IMR-90 (cell line): ENCODE results near the gene TRIM66. TPM values are rescaled to one million over a fixed set of nuclear protein-coding genes. Genes with fewer than 3 reads are reported as not detected.

Experiments
- ATAC-seq: fragments of 200-7000 bp; cut with Tn5 transposase; 2 replicates; pipeline ENCODE4 v1.9.1; 2020; ENCODE audit warnings: low read depth, mild to moderate bottlenecking, moderate library complexity
- BruUV-seq: library from RNA; stranded (reverse); fragments of 400-500 nt; replicated peaks from 2 replicates; lab custom pipeline; 2021; lab: Mats Ljungman, UMichigan
- CTCF ChIA-PET: fragments of 300-600 bp; formaldehyde crosslinking; extraction: SDS; loops from one replicate; lab custom pipeline; 2021; ENCODE audit warnings: antibody characterized with exemption; lab: Yijun Ruan, JAX
- POLR2A ChIA-PET: fragments of 300-600 bp; sonication (Branson Sonifier 250); formaldehyde crosslinking; loops from one replicate; lab custom pipeline; 2022; ENCODE audit warnings: antibody characterized with exemption; ENCODE audit not compliant: unreplicated experiment; lab: Charles Lee
- DNase-seq: peaks from one replicate; pipeline ENCODE4 v3.0.0; 2013
- H2AFZ ChIP-seq: replicated peaks from 2 replicates; pipeline ENCODE3; 2013; ENCODE audit warnings: low read length, mild to moderate bottlenecking; ENCODE audit not compliant: poor library complexity
- H2AK5ac ChIP-seq: 2 replicates; pipeline ENCODE4 v1.6.1; 2013; ENCODE audit warnings: low read depth, low read length, inconsistent platforms
- H2AK9ac ChIP-seq: replicated peaks from 2 replicates; pipeline ENCODE3; 2013; ENCODE audit warnings: mild to moderate bottlenecking, low read depth, low read length, moderate library complexity; ENCODE audit not compliant: poor library complexity
- H2BK120ac ChIP-seq: 2 replicates; pipeline ENCODE4 v1.6.1; 2013; ENCODE audit warnings: low read depth, low read length, inconsistent platforms
- H2BK15ac ChIP-seq: 3 replicates; pipeline ENCODE4 v1.6.1; 2013; ENCODE audit warnings: low read depth, low read length, inconsistent platforms
- H2BK20ac ChIP-seq: 2 replicates; pipeline ENCODE4 v1.6.1; 2013; ENCODE audit warnings: low read depth, mild to moderate bottlenecking, inconsistent platforms, low read length, moderate library complexity
- H2BK5ac ChIP-seq: 2 replicates; pipeline ENCODE4 v1.6.1; 2013; ENCODE audit warnings: mild to moderate bottlenecking, low read depth, low read length, inconsistent platforms; ENCODE audit not compliant: poor library complexity, severe bottlenecking
- H3K14ac ChIP-seq: replicated peaks from 2 replicates; pipeline ENCODE4 v1.6.1; 2013; ENCODE audit warnings: low read depth, low read length, inconsistent platforms
- H3K18ac ChIP-seq: 2 replicates; pipeline ENCODE4 v1.6.1; 2013; ENCODE audit warnings: low read depth, low read length, control low read depth
- H3K23ac ChIP-seq: 2 replicates; pipeline ENCODE4 v1.6.1; 2013; ENCODE audit warnings: low read depth, low read length, inconsistent platforms
- H3K27ac ChIP-seq: 2 replicates; pipeline ENCODE4 v1.5.1; 2013; ENCODE audit warnings: mild to moderate bottlenecking, control low read depth, low read length; ENCODE audit not compliant: insufficient read depth
- H3K27me3 ChIP-seq: 2 replicates; pipeline ENCODE4 v1.6.1; 2013; ENCODE audit warnings: low read length; ENCODE audit not compliant: control insufficient read depth, insufficient read depth
- H3K36me3 ChIP-seq: 2 replicates; pipeline ENCODE4 v1.6.1; 2013; ENCODE audit warnings: low read length, mixed read lengths; ENCODE audit not compliant: control insufficient read depth, insufficient read depth
- H3K4ac ChIP-seq: 2 replicates; pipeline ENCODE4 v1.6.1; 2013; ENCODE audit warnings: low read depth, low read length, inconsistent platforms
- H3K4me1 ChIP-seq: 2 replicates; pipeline ENCODE4 v1.6.1; 2013; ENCODE audit warnings: low read length, mixed read lengths; ENCODE audit not compliant: control insufficient read depth, insufficient read depth
- H3K4me2 ChIP-seq: 2 replicates; pipeline ENCODE4 v1.6.1; 2013; ENCODE audit warnings: low read depth, mild to moderate bottlenecking, control low read depth, low read length, moderate library complexity
- H3K4me3 ChIP-seq: 2 replicates; pipeline ENCODE4 v1.5.1; 2013; ENCODE audit warnings: low read depth, mild to moderate bottlenecking, control low read depth, low read length, moderate library complexity; ENCODE audit not compliant: insufficient read depth
- H3K56ac ChIP-seq: 2 replicates; pipeline ENCODE4 v1.6.1; 2013; ENCODE audit warnings: low read length, inconsistent platforms; ENCODE audit not compliant: insufficient read depth; ENCODE audit errors: extremely low read depth
- H3K79me1 ChIP-seq, 2 experiments: 2 replicates each; pipeline ENCODE4 v1.6.1; 2013; ENCODE audit warnings: low read length in 2 of 2, inconsistent platforms in 1 of 2, low read depth in 1 of 2
- H3K9ac ChIP-seq: 2 replicates; pipeline ENCODE4 v1.6.1; 2013; ENCODE audit warnings: low read depth, low read length, control low read depth
- H3K9me1 ChIP-seq: 2 replicates; pipeline ENCODE4 v1.6.1; 2013; ENCODE audit warnings: low read length, inconsistent platforms; ENCODE audit not compliant: insufficient read depth
- H3K9me3 ChIP-seq: 2 replicates; pipeline ENCODE4 v1.6.1; 2013; ENCODE audit warnings: low read length; ENCODE audit not compliant: control insufficient read depth, insufficient read depth
- H4K20me1 ChIP-seq: 2 replicates; pipeline ENCODE4 v1.6.1; 2013; ENCODE audit warnings: low read length, inconsistent platforms; ENCODE audit not compliant: insufficient read depth
- H4K5ac ChIP-seq: 2 replicates; pipeline ENCODE4 v1.6.1; 2013; ENCODE audit warnings: mild to moderate bottlenecking, low read depth, low read length, control low read depth
- H4K8ac ChIP-seq, 2 experiments: 2 replicates each; pipeline ENCODE4 v1.6.1; 2013; ENCODE audit warnings: low read depth in 2 of 2, low read length in 2 of 2, control low read depth in 1 of 2, inconsistent platforms in 1 of 2
- H4K91ac ChIP-seq: 2 replicates; pipeline ENCODE4 v1.6.1; 2013; ENCODE audit warnings: low read depth, low read length, inconsistent platforms; ENCODE audit not compliant: insufficient read depth
- BHLHE40 ChIP-seq: fragments of 150-350 bp; IDR thresholded peaks from 2 replicates; pipeline ENCODE4 v1.6.1; 2016; ENCODE audit warnings: mild to moderate bottlenecking, low read depth, low read length
- CEBPB ChIP-seq: IDR thresholded peaks from 2 replicates; pipeline ENCODE4 v1.6.1; 2012; ENCODE audit warnings: low read depth, low read length, improper control_type of control experiment
- CHD1 ChIP-seq: IDR thresholded peaks from 2 replicates; pipeline ENCODE4 v1.6.1; 2012; ENCODE audit warnings: low read depth, low read length, improper control_type of control experiment
- FOS ChIP-seq: fragments of 150-350 bp; IDR thresholded peaks from 2 replicates; pipeline ENCODE4 v1.6.1; 2016; ENCODE audit warnings: low read depth, low read length
- MAFK ChIP-seq: IDR thresholded peaks from 2 replicates; pipeline ENCODE4 v1.6.1; 2012; ENCODE audit warnings: low read depth, low read length, improper control_type of control experiment
- NFE2L2 ChIP-seq: fragments of 150-350 bp; IDR thresholded peaks from 2 replicates; pipeline ENCODE4 v1.6.1; 2016; ENCODE audit warnings: low read depth, mild to moderate bottlenecking, low read length
- WGBS, 2 experiments: methylation state at CpG; one replicate each; pipeline versions ENCODE4 v1.1.5 to v1.1.7; 2013; ENCODE audit warnings: missing lambda C conversion rate in 2 of 2; ENCODE audit not compliant: insufficient read length in 1 of 2; ENCODE audit errors: extremely low coverage in 2 of 2; 5-methylcytosine and 5-hydroxymethylcytosine counted together
- dilution Hi-C: fragments of 300-500 bp; cut with HindIII; formaldehyde crosslinking; loops from one replicate; pipeline ENCODE4 v1.14.3; 2018; ENCODE audit warnings: low sequenced_read_pairs; ENCODE audit not compliant: unreplicated experiment
- in situ Hi-C: fragments of 300-500 bp; cut with MboI; formaldehyde crosslinking; loops from 3 replicates; pipeline ENCODE4 v1.14.3; 2019; ENCODE audit warnings: low sequenced_read_pairs, inconsistent platforms, mixed read lengths
- intact Hi-C: fragments of 100-400 bp; cut with micrococcal nuclease; formaldehyde crosslinking; loops from 2 replicates; pipeline ENCODE4 v1.10.0; 2022
- polyA plus RNA-seq, 3 experiments: library from polyadenylated mRNA; depleted of rRNA; stranded (reverse); fragments of >200 nt; gene quantifications; 2 replicates each; pipeline ENCODE4 v1.2.3, GENCODE V29; 2012; ENCODE audit warnings: low replicate concordance in 1 of 3
- total RNA-seq: library from RNA; depleted of rRNA; stranded (reverse); fragments of >200 nt; gene quantifications from 2 replicates; pipeline ENCODE4 v1.2.3, GENCODE V29; 2012

TRIM66 gene
- total and polyA plus RNA-seq, 2 of the 4 experiments (the other 2 are of a cell fraction), result 4.4 to 5.0 TPM

DNA sequence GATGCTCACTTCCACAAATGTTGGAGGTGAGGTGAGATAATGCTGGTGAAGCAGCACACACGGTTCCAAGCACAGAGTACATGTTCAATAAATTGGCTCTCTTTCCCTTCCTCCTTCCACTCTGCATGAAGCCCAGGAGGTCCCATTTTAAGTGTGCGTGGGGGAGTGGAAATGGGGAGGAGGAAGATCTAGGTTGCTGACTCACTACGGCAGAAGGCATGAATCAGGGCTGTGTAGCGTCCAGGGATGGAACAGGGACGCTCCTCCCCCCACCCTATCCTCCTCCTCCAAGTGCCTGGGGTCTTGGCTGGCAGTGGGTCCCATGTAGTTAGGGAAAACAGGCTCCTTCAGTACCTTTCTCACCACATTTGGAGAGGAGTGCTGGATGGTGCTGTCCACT is 44.2 kb downstream of the TRIM66 start:
- no peaks in the 10 kb centered on the region; the same call in 1 of the 2 replicates for H3K9me3 ChIP-seq
- H2AK5ac ChIP-seq, result no peak overlapping the region
- H2AK9ac ChIP-seq, result peak overlapping the region; percentile 68
- peak overlapping the region; percentile 6; the same call in 1 of the 3 replicates for H2BK15ac ChIP-seq
- peak overlapping the region; percentile 70 for H2AFZ ChIP-seq
- no peak overlapping the region for H3K4me2 ChIP-seq
- dilution Hi-C loops (no loop called here), intact Hi-C loops (no loop called here), in situ Hi-C loops (no loop called here)
- H3K56ac ChIP-seq, result no peak overlapping the region
- peaks cover 38% of the 10 kb centered on the region for H3K36me3 ChIP-seq
- peak overlapping the region; percentile 66 for H2BK20ac ChIP-seq
- no peaks in the 10 kb centered on the region for H4K20me1 ChIP-seq
- H3K18ac ChIP-seq, result no peak overlapping the region
- no TSS peak for BruUV-seq
- H3K9ac ChIP-seq, result no peak overlapping the region
- H3K9me1 ChIP-seq, result peaks cover 9% of the 10 kb centered on the region; the same call in 1 of the 2 replicates
- POLR2A ChIA-PET, result no interaction called here
- TF ChIP-seq CHD1, result no peak
- no peak for TF ChIP-seq MAFK
- TF ChIP-seq CEBPB, result no peak
- 0 out of 2 replicates have a peak, but pooled peaks have one; percentile 24 for TF ChIP-seq FOS
- TF ChIP-seq NFE2L2, result no peak
- no peak for TF ChIP-seq BHLHE40
- WGBS, 2 experiments, result no CpG with 5 or more reads among the region's 5 CpGs
- no peak overlapping the region for H3K4me3 ChIP-seq
- CTCF ChIA-PET, result no interaction called here
- no peaks in the 10 kb centered on the region for H3K27me3 ChIP-seq
- no peaks in the 10 kb centered on the region; a peak in 1 of 4 replicates for H3K79me1 ChIP-seq
- H3K14ac ChIP-seq, result peak overlapping the region; percentile 72
- no peak overlapping the region for H4K91ac ChIP-seq
- peaks cover 2% of the 10 kb centered on the region; the same call in 1 of the 2 replicates for H3K4me1 ChIP-seq
- ATAC-seq (peak; percentile 64), DNase-seq (peak; percentile 45)
- no peak overlapping the region for H3K27ac ChIP-seq
- peak overlapping the region; percentile 38; the same call in 1 of the 2 replicates for H2BK120ac ChIP-seq
- peak overlapping the region in 1 of 2 experiments; percentile 48; a peak in 1 of 4 replicates for H4K8ac ChIP-seq
- no peak overlapping the region for H2BK5ac ChIP-seq
- peak overlapping the region; percentile 69; the same call in 1 of the 2 replicates for H3K4ac ChIP-seq
- H4K5ac ChIP-seq, result no peak overlapping the region; the same call in 1 of the 2 replicates
- H3K23ac ChIP-seq, result peak overlapping the region; percentile 82
